MM.1S (cell line): ENCODE data around the gene COA5.

Source experiments
- CTCF ChIP-seq: fragments of 300-600 bp; sonication (generic); IDR thresholded peaks from 2 replicates; pipeline ENCODE4 v1.5.1; 2016; ENCODE audit warnings: antibody characterized with exemption, low read length, mixed read lengths
- EZH2 ChIP-seq: fragments of 300-600 bp; sonication (generic); optimal IDR thresholded peaks from 2 replicates; pipeline ENCODE3; 2017; ENCODE audit warnings: low read depth, mild to moderate bottlenecking, antibody characterized with exemption, low read length, mixed read lengths
- EZH2phosphoT487 ChIP-seq: fragments of 300-600 bp; sonication (generic); IDR thresholded peaks from 2 replicates; pipeline ENCODE4 v1.6.1; 2018; ENCODE audit warnings: antibody characterized with exemption, low read length

GRCh38 chr2:98569915-98570314, 38.4 kb downstream of the COA5 start:
- TF ChIP-seq CTCF: no peak
- TF ChIP-seq EZH2phosphoT487: no peak
- no peak for TF ChIP-seq EZH2
